HEK293 (cell line): Measurements from ENCODE around the gene CKM.
"Not testable (repeated sequence)": the region's sequence is repeated elsewhere in the genome, so short reads cannot be mapped to it uniquely, and the experiment has no call there.

Source experiments
- CTCF ChIA-PET: fragments of 350-600 bp; formaldehyde crosslinking; extraction: SDS; loops from one replicate; lab custom pipeline; 2021; ENCODE audit warnings: antibody characterized with exemption; lab: Yijun Ruan, JAX
- POLR2A ChIA-PET: fragments of 300-600 bp; formaldehyde crosslinking; extraction: SDS; loops from one replicate; lab custom pipeline; 2020; ENCODE audit warnings: antibody characterized with exemption, inconsistent platforms; lab: Yijun Ruan, JAX
- H3K27ac ChIP-seq: fragments of 200-500 bp; sonication (Bioruptor generic); 2 replicates; pipeline ENCODE4 v1.5.1; 2014; ENCODE audit warnings: low read depth, low read length, control low read depth, inconsistent platforms; ENCODE audit errors: extremely low read depth
- H3K36me3 ChIP-seq, 2 experiments: fragments of 200-500 bp in 1 of 2; sonication (Bioruptor generic) in 1 of 2; 1 replicate in 1 of 2; 2 replicates in 1 of 2; pipeline ENCODE4 v1.5.1; 2014 to 2017; ENCODE audit warnings: inconsistent platforms in 2 of 2, low read length in 2 of 2; ENCODE audit not compliant: control insufficient read depth in 2 of 2, insufficient read depth in 1 of 2
- H3K4me1 ChIP-seq: fragments of 200-500 bp; sonication (Bioruptor generic); 2 replicates; pipeline ENCODE4 v1.5.1; 2014; ENCODE audit warnings: mild to moderate bottlenecking, low read length, inconsistent platforms; ENCODE audit not compliant: control insufficient read depth, insufficient read depth
- H3K4me3 ChIP-seq: 2 replicates; pipeline ENCODE4 v1.5.1; 2011; ENCODE audit warnings: low read depth, mild to moderate bottlenecking, control low read depth, low read length, moderate library complexity
- H3K9me3 ChIP-seq: fragments of 200-500 bp; sonication (Bioruptor generic); 2 replicates; pipeline ENCODE4 v1.5.1; 2014; ENCODE audit warnings: low read depth, low read length, inconsistent platforms; ENCODE audit not compliant: control insufficient read depth, insufficient read depth
- HOXC10 ChIP-seq: sonication (generic); formaldehyde crosslinking; IDR thresholded peaks from 2 replicates; pipeline ENCODE4 v1.8.1; 2023; ENCODE audit warnings: mild to moderate bottlenecking, missing genetic modification reagents
- KLF1 ChIP-seq: fragments of 450-650 bp; formaldehyde crosslinking; IDR thresholded peaks from 2 replicates; pipeline ENCODE4 v1.5.1; 2016; ENCODE audit warnings: missing biosample characterization, missing genetic modification characterization
- SCRT1 ChIP-seq: fragments of 450-650 bp; formaldehyde crosslinking; IDR thresholded peaks from 2 replicates; pipeline ENCODE4 v1.5.1; 2016; ENCODE audit warnings: missing biosample characterization, missing genetic modification characterization, borderline replicate concordance
- SCRT2 ChIP-seq: fragments of 450-650 bp; formaldehyde crosslinking; IDR thresholded peaks from 2 replicates; pipeline ENCODE4 v1.5.1; 2016; ENCODE audit warnings: missing biosample characterization, missing genetic modification characterization
- SETDB1 ChIP-seq: IDR thresholded peaks from one replicate; pipeline ENCODE4 v1.6.1; 2017; ENCODE audit warnings: mild to moderate bottlenecking, low read length, moderate library complexity, mixed read lengths; ENCODE audit not compliant: insufficient read length
- SP2 ChIP-seq: fragments of 450-650 bp; formaldehyde crosslinking; IDR thresholded peaks from 2 replicates; pipeline ENCODE4 v1.5.1; 2016; ENCODE audit warnings: missing biosample characterization, missing genetic modification characterization
- ZBTB20 ChIP-seq: fragments of 450-650 bp; formaldehyde crosslinking; IDR thresholded peaks from 2 replicates; pipeline ENCODE4 v1.5.1; 2016; ENCODE audit warnings: missing biosample characterization, missing genetic modification characterization
- ZBTB8A ChIP-seq: fragments of 450-650 bp; formaldehyde crosslinking; IDR thresholded peaks from 2 replicates; pipeline ENCODE4 v1.5.1; 2016; ENCODE audit warnings: missing biosample characterization, missing genetic modification characterization
- ZFP3 ChIP-seq: fragments of 450-650 bp; formaldehyde crosslinking; IDR thresholded peaks from 2 replicates; pipeline ENCODE4 v1.5.1; 2016; ENCODE audit warnings: low read depth, missing biosample characterization, missing genetic modification characterization
- ZFP37 ChIP-seq: fragments of 450-650 bp; formaldehyde crosslinking; IDR thresholded peaks from 2 replicates; pipeline ENCODE4 v1.5.1; 2016; ENCODE audit warnings: missing biosample characterization, missing genetic modification characterization
- ZNF114 ChIP-seq: fragments of 450-650 bp; formaldehyde crosslinking; IDR thresholded peaks from 2 replicates; pipeline ENCODE4 v1.5.0; 2017; ENCODE audit warnings: missing biosample characterization, missing genetic modification characterization
- ZNF121 ChIP-seq: fragments of 450-650 bp; formaldehyde crosslinking; IDR thresholded peaks from 2 replicates; pipeline ENCODE4 v1.5.1; 2016; ENCODE audit warnings: missing biosample characterization, missing genetic modification characterization
- ZNF16 ChIP-seq: fragments of 450-650 bp; formaldehyde crosslinking; IDR thresholded peaks from 2 replicates; pipeline ENCODE4 v1.5.1; 2016; ENCODE audit warnings: low read depth, missing biosample characterization, missing genetic modification characterization
- ZNF184 ChIP-seq: fragments of 450-650 bp; IDR thresholded peaks from 2 replicates; pipeline ENCODE4 v1.5.1; 2018; ENCODE audit warnings: missing biosample characterization, mild to moderate bottlenecking, missing genetic modification characterization
- ZNF416 ChIP-seq: fragments of 450-650 bp; formaldehyde crosslinking; IDR thresholded peaks from 2 replicates; pipeline ENCODE4 v1.5.1; 2016; ENCODE audit warnings: missing biosample characterization, missing genetic modification characterization
- ZNF473 ChIP-seq: fragments of 450-650 bp; formaldehyde crosslinking; IDR thresholded peaks from 2 replicates; pipeline ENCODE4 v1.5.1; 2017; ENCODE audit warnings: missing biosample characterization, missing genetic modification characterization
- ZNF560 ChIP-seq: fragments of 450-650 bp; formaldehyde crosslinking; IDR thresholded peaks from 2 replicates; pipeline ENCODE4 v1.5.1; 2017; ENCODE audit warnings: missing biosample characterization, missing genetic modification characterization, borderline replicate concordance
- ZNF660 ChIP-seq: fragments of 450-650 bp; IDR thresholded peaks from 2 replicates; pipeline ENCODE4 v1.5.1; 2018; ENCODE audit warnings: missing biosample characterization, mild to moderate bottlenecking, missing genetic modification characterization
- ZNF677 ChIP-seq: fragments of 450-650 bp; IDR thresholded peaks from 2 replicates; pipeline ENCODE4 v1.5.0; 2018; ENCODE audit warnings: missing biosample characterization, mild to moderate bottlenecking, missing genetic modification characterization, moderate library complexity
- TF ChIP-seq, protein P1 (sequence below): fragments of 450-650 bp; formaldehyde crosslinking; conservative IDR thresholded peaks from 2 replicates; pipeline ENCODE4 v1.5.1; 2016; ENCODE audit warnings: low read depth, missing biosample characterization, missing genetic modification characterization
- TF ChIP-seq, protein P2 (sequence below): fragments of 450-650 bp; formaldehyde crosslinking; IDR thresholded peaks from 2 replicates; pipeline ENCODE4 v1.5.1; 2016; ENCODE audit warnings: missing biosample characterization, missing genetic modification characterization
- TF ChIP-seq, protein P3 (sequence below): fragments of 450-650 bp; formaldehyde crosslinking; IDR thresholded peaks from 2 replicates; pipeline ENCODE4 v1.5.1; 2016; ENCODE audit warnings: missing biosample characterization, missing genetic modification characterization

Gene CKM

DNA sequence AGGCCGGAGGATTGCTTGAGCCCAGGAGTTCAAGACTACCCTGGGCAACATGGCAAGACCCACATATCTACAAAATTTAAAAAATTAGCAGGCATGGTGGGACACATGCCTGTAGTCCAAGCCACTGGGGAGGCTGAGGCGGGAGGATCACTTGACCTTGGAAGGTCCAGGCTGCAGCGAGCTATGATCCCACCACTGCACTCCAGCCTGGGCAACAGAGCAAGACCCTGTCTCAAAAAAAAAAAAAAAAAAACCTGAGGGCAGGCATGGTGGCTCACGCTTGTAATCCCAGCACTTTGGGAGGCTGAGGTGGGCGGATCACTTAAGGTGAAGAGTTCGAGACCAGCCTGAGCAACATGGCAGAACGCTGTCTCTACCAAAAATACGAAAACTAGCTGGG is 13.4 kb downstream of the CKM start:
- H3K4me3 ChIP-seq, H3K27ac ChIP-seq, H3K9me3 ChIP-seq, H3K4me1 ChIP-seq, H3K36me3 ChIP-seq: not testable (repeated sequence)
- POLR2A ChIA-PET: interaction anchor here (1.3 kb wide), 1 partner anchor 17 kb away, joined by 3 read pairs; no protein-coding TSS in a partner anchor
- CTCF ChIA-PET: interaction anchor here (0.7 to 1.1 kb wide), 2 partner anchors 29 to 33 kb away, joined by 4 to 6 read pairs; no protein-coding TSS in a partner anchor
- peak; percentile 58; the same call in 1 of the 2 replicates for TF ChIP-seq ZNF121 (tag by site-specific recombination)

DNA sequence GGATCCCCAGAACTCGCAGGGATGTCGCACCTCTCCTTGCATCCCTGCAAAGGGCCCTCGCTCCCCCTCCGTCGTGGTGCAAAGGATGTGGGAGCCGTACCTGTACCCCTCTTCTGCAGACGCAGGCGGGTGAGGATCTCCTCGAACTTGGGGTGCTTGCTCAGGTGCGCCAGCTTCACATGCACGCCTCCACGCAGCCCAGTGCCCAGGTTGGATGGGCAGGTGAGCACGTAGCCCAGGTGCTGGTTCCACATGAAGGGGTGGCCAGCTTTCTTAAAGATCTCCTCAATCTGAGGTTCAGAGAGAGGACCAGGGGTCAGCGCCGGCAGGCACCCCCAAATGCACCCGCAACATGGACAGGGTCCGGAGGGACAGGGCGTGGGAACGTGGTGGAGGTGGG is 15.3 kb downstream of the CKM start:
- ChIA-PET POLR2A (interaction anchor here (0.6 to 0.8 kb wide), 3 partner anchors 9 to 179 kb away, joined by 3 to 4 read pairs (median 3); no protein-coding TSS in a partner anchor), CTCF (interaction anchor here (0.8 kb wide), 1 partner anchor 15 kb away, joined by 3 read pairs; no protein-coding TSS in a partner anchor)
- H3K9me3 ChIP-seq: no peaks in the 10 kb centered on the region
- no peaks in the 10 kb centered on the region for H3K4me1 ChIP-seq
- TF ChIP-seq ZNF114 (tag by site-specific recombination) (no peak), ZNF16 (tag by site-specific recombination) (no peak), ZFP3 (no peak), ZNF184 (no peak), ZNF473 (tag by site-specific recombination) (no peak), SETDB1 (no peak), HOXC10 (CRISPR knock-in tag) (no peak), ZFP37 (tag by site-specific recombination) (no peak), ZBTB20 (tag by site-specific recombination) (no peak), ZNF416 (tag by site-specific recombination) (no peak), ZBTB8A (no peak), ZNF677 (no peak), SCRT2 (tag by site-specific recombination) (no peak)
- TF ChIP-seq, protein P1, sequence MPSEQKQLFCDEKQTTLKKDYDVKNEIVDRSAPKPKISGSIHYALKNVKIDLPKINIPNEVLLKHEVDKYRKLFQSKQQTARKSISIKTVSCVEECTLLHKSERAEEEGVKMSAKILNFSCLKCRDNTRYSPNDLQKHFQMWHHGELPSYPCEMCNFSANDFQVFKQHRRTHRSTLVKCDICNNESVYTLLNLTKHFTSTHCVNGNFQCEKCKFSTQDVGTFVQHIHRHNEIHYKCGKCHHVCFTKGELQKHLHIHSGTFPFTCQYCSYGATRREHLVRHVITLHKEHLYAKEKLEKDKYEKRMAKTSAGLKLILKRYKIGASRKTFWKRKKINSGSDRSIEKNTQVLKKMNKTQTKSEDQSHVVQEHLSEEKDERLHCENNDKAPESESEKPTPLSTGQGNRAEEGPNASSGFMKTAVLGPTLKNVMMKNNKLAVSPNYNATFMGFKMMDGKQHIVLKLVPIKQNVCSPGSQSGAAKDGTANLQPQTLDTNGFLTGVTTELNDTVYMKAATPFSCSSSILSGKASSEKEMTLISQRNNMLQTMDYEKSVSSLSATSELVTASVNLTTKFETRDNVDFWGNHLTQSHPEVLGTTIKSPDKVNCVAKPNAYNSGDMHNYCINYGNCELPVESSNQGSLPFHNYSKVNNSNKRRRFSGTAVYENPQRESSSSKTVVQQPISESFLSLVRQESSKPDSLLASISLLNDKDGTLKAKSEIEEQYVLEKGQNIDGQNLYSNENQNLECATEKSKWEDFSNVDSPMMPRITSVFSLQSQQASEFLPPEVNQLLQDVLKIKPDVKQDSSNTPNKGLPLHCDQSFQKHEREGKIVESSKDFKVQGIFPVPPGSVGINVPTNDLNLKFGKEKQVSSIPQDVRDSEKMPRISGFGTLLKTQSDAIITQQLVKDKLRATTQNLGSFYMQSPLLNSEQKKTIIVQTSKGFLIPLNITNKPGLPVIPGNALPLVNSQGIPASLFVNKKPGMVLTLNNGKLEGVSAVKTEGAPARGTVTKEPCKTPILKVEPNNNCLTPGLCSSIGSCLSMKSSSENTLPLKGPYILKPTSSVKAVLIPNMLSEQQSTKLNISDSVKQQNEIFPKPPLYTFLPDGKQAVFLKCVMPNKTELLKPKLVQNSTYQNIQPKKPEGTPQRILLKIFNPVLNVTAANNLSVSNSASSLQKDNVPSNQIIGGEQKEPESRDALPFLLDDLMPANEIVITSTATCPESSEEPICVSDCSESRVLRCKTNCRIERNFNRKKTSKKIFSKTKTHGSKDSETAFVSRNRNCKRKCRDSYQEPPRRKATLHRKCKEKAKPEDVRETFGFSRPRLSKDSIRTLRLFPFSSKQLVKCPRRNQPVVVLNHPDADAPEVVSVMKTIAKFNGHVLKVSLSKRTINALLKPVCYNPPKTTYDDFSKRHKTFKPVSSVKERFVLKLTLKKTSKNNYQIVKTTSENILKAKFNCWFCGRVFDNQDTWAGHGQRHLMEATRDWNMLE (tag by site-specific recombination): no peak
- TF ChIP-seq, protein P2, sequence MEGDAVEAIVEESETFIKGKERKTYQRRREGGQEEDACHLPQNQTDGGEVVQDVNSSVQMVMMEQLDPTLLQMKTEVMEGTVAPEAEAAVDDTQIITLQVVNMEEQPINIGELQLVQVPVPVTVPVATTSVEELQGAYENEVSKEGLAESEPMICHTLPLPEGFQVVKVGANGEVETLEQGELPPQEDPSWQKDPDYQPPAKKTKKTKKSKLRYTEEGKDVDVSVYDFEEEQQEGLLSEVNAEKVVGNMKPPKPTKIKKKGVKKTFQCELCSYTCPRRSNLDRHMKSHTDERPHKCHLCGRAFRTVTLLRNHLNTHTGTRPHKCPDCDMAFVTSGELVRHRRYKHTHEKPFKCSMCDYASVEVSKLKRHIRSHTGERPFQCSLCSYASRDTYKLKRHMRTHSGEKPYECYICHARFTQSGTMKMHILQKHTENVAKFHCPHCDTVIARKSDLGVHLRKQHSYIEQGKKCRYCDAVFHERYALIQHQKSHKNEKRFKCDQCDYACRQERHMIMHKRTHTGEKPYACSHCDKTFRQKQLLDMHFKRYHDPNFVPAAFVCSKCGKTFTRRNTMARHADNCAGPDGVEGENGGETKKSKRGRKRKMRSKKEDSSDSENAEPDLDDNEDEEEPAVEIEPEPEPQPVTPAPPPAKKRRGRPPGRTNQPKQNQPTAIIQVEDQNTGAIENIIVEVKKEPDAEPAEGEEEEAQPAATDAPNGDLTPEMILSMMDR: no peak
- H3K36me3 ChIP-seq: peaks cover 0 to under 1% of the 10 kb centered on the region in 2 experiments; a peak in 1 of 3 replicates
- H3K27ac ChIP-seq: no peak overlapping the region
- H3K4me3 ChIP-seq: no peak overlapping the region

DNA sequence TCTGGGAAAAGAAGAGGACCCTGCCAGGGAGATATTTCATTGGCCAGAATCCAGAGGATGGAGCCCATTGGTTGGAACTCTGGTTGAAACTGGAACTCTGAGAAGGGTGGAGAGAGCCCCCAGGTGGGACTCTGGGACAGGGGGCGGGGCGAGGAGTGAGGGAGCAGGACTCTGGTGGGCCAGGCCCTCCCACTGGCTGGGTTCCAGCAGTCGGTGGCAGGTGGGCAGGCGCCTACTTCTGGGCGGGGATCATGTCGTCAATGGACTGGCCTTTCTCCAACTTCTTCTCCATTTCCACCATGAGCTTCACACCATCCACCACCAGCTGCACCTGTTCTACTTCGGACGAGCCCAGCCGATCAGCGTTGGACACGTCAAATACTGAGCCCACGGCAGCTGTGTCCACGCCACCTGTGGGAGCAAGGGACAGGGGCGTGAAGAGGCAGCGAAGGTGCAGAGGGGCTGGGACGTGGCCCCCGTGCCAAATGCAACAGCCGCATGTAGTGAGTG is 16.1 kb downstream of the CKM start:
- ChIA-PET CTCF (interaction anchor here (0.8 to 1.7 kb wide), 2 partner anchors 15 to 32 kb away, joined by 3 to 9 read pairs; no protein-coding TSS in a partner anchor), POLR2A (interaction anchor here (0.8 to 1.0 kb wide), 2 partner anchors 10 to 44 kb away, joined by 3 read pairs; no protein-coding TSS in a partner anchor)
- H3K4me1 ChIP-seq: no peaks in the 10 kb centered on the region
- H3K4me3 ChIP-seq: no peak overlapping the region
- peaks cover 0 to 7% of the 10 kb centered on the region in 2 experiments; a peak in 1 of 3 replicates for H3K36me3 ChIP-seq
- TF ChIP-seq SCRT1 (tag by site-specific recombination) (peak; percentile 32; the same call in 1 of the 2 replicates), SP2 (tag by site-specific recombination) (peak; percentile 35), SCRT2 (tag by site-specific recombination) (peak; percentile 81), ZNF660 (tag by site-specific recombination) (no peak), ZNF560 (tag by site-specific recombination) (no peak), KLF1 (tag by site-specific recombination) (0 out of 2 replicates have a peak, but pooled peaks have one; percentile 35)
- TF ChIP-seq, protein P3, sequence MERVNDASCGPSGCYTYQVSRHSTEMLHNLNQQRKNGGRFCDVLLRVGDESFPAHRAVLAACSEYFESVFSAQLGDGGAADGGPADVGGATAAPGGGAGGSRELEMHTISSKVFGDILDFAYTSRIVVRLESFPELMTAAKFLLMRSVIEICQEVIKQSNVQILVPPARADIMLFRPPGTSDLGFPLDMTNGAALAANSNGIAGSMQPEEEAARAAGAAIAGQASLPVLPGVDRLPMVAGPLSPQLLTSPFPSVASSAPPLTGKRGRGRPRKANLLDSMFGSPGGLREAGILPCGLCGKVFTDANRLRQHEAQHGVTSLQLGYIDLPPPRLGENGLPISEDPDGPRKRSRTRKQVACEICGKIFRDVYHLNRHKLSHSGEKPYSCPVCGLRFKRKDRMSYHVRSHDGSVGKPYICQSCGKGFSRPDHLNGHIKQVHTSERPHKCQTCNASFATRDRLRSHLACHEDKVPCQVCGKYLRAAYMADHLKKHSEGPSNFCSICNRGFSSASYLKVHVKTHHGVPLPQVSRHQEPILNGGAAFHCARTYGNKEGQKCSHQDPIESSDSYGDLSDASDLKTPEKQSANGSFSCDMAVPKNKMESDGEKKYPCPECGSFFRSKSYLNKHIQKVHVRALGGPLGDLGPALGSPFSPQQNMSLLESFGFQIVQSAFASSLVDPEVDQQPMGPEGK (tag by site-specific recombination): 0 out of 2 replicates have a peak, but pooled peaks have one; percentile 21
- H3K9me3 ChIP-seq: no peaks in the 10 kb centered on the region
- no peak overlapping the region for H3K27ac ChIP-seq
